D341Med (cell line): ENCODE measurements around the gene GCC2.
"Not testable (repeated sequence)": the region's sequence is repeated elsewhere in the genome, so short reads cannot be mapped to it uniquely, and the experiment has no call there.

Source experiments
- DNase-seq: peaks from one replicate; pipeline ENCODE4 v3.0.0; 2012; ENCODE audit warnings: low spot score

Gene GCC2

GRCh38 chr2:108448678-108449409 lies at the start of gene GCC2:
GCC2 (plus strand) TSS chr2:108449206; CDS start chr2:108449275, 69 bp downstream.
- peak; percentile 93 for DNase-seq

GRCh38 chr2:108399479-108399878 lies 49.5 kb upstream of the GCC2 start:
- no peak for DNase-seq

- DNase-seq, result no peak
Observed at GRCh38 chr2:108401800-108402199, 47.2 kb upstream of the GCC2 start.

GRCh38 chr2:108403494-108403893 lies 45.5 kb upstream of the GCC2 start:
- DNase-seq, result no peak

- no peak for DNase-seq
Observed at GRCh38 chr2:108404784-108405397, 44.1 kb upstream of the GCC2 start.

- DNase-seq, result no peak
Observed at GRCh38 chr2:108407864-108408729, 40.9 kb upstream of the GCC2 start.

GRCh38 chr2:108409768-108410167 lies 39.2 kb upstream of the GCC2 start:
- no peak for DNase-seq

- DNase-seq, result no peak
Observed at GRCh38 chr2:108412995-108413710, 35.9 kb upstream of the GCC2 start.

- no peak for DNase-seq
Observed at GRCh38 chr2:108413711-108414095, 35.3 kb upstream of the GCC2 start.

GRCh38 chr2:108414256-108414876 lies 34.6 kb upstream of the GCC2 start:
- no peak for DNase-seq

GRCh38 chr2:108414945-108415344 lies 34.1 kb upstream of the GCC2 start:
- DNase-seq, result no peak

- DNase-seq, result no peak
Observed at GRCh38 chr2:108417254-108417653, 31.8 kb upstream of the GCC2 start.

GRCh38 chr2:108418416-108418815 lies 30.6 kb upstream of the GCC2 start:
- DNase-seq, result no peak

GRCh38 chr2:108423067-108423466 lies 25.9 kb upstream of the GCC2 start:
- no peak for DNase-seq

- no peak for DNase-seq
Observed at GRCh38 chr2:108423502-108424251, 25.3 kb upstream of the GCC2 start.

GRCh38 chr2:108428286-108429009 lies 20.6 kb upstream of the GCC2 start:
- DNase-seq, result no peak

- DNase-seq, result not testable (repeated sequence)
Observed at GRCh38 chr2:108435578-108435977, 13.4 kb upstream of the GCC2 start.

- DNase-seq, result no peak
Observed at GRCh38 chr2:108436976-108437375, 12.0 kb upstream of the GCC2 start.

GRCh38 chr2:108441712-108442111 lies 7.3 kb upstream of the GCC2 start:
- no peak for DNase-seq
